GM23338 (cell line): Measurements from ENCODE around the gene GRK2. TPM values are rescaled to one million over a fixed set of nuclear protein-coding genes. Genes with fewer than 3 reads are reported as not detected.

Experiments
- ATAC-seq: fragments of 200-7000 bp; cut with Tn5 transposase; 3 replicates; pipeline ENCODE4 v1.9.1; 2020
- DNase-seq: peaks from one replicate; pipeline ENCODE4 v3.0.0-alpha.2; 2015; ENCODE audit warnings: low spot score
- H2AFZ ChIP-seq: fragments of 200-600 bp; sonication (generic); 2 replicates; pipeline ENCODE4 v1.8.0; 2016; ENCODE audit warnings: antibody characterized with exemption, mild to moderate bottlenecking, moderate library complexity
- H3F3A ChIP-seq: fragments of 200-600 bp; sonication (generic); replicated peaks from 2 replicates; pipeline ENCODE4 v1.8.0; 2017; ENCODE audit warnings: antibody characterized with exemption, mixed run types, low read depth
- H3K27ac ChIP-seq: fragments of 200-600 bp; sonication (generic); 2 replicates; pipeline ENCODE4 v1.6.1; 2016; ENCODE audit warnings: low read depth
- H3K27me3 ChIP-seq: fragments of 200-600 bp; sonication (generic); 2 replicates; pipeline ENCODE4 v1.8.0; 2016; ENCODE audit warnings: mild to moderate bottlenecking, mixed run types, moderate library complexity; ENCODE audit not compliant: insufficient read depth
- H3K36me3 ChIP-seq: fragments of 200-600 bp; sonication (generic); 2 replicates; pipeline ENCODE4 v1.8.0; 2016; ENCODE audit warnings: mild to moderate bottlenecking; ENCODE audit not compliant: insufficient read depth
- H3K4me1 ChIP-seq: fragments of 200-600 bp; sonication (generic); 2 replicates; pipeline ENCODE4 v1.8.0; 2016; ENCODE audit warnings: mild to moderate bottlenecking, moderate library complexity; ENCODE audit not compliant: insufficient read depth
- H3K4me2 ChIP-seq: fragments of 200-600 bp; sonication (generic); 2 replicates; pipeline ENCODE4 v1.7.1; 2017; ENCODE audit warnings: mixed run types
- H3K4me3 ChIP-seq: fragments of 200-600 bp; sonication (generic); 2 replicates; pipeline ENCODE4 v1.6.1; 2016; ENCODE audit warnings: mixed run types
- H3K79me2 ChIP-seq: fragments of 200-600 bp; sonication (generic); replicated peaks from 2 replicates; pipeline ENCODE4 v1.8.0; 2017; ENCODE audit warnings: mild to moderate bottlenecking; ENCODE audit not compliant: insufficient read depth
- H3K9me2 ChIP-seq: fragments of 200-600 bp; sonication (generic); 2 replicates; pipeline ENCODE4 v1.8.0; 2017; ENCODE audit not compliant: insufficient read depth
- H4K20me1 ChIP-seq: fragments of 200-600 bp; sonication (generic); replicated peaks from 2 replicates; pipeline ENCODE4 v1.8.0; 2017; ENCODE audit warnings: mild to moderate bottlenecking; ENCODE audit not compliant: insufficient read depth
- H3K27ac Mint-ChIP-seq: 2 replicates; pipeline ENCODE4 v1.8.0; 2020; ENCODE audit warnings: inconsistent platforms, mild to moderate bottlenecking, moderate library complexity, mixed read lengths
- H3K27me3 Mint-ChIP-seq: 3 replicates; pipeline ENCODE4 v1.8.0; 2022; ENCODE audit warnings: low read depth, mild to moderate bottlenecking, moderate library complexity, mixed read lengths, inconsistent platforms; ENCODE audit not compliant: insufficient read depth, poor library complexity
- H3K36me3 Mint-ChIP-seq: 3 replicates; pipeline ENCODE4 v1.8.0; 2021; ENCODE audit warnings: low read depth, mild to moderate bottlenecking, inconsistent platforms, moderate library complexity, mixed read lengths
- H3K4me1 Mint-ChIP-seq: 3 replicates; pipeline ENCODE4 v1.8.0; 2020; ENCODE audit warnings: mild to moderate bottlenecking, inconsistent platforms, mixed read lengths
- H3K4me3 Mint-ChIP-seq: 3 replicates; pipeline ENCODE4 v1.8.0; 2021; ENCODE audit warnings: moderate library complexity, mild to moderate bottlenecking, inconsistent platforms, mixed read lengths
- H3K9me3 Mint-ChIP-seq: 3 replicates; pipeline ENCODE4 v1.8.0; 2020; ENCODE audit warnings: moderate library complexity, mild to moderate bottlenecking, inconsistent platforms, mixed read lengths
- CREB1 ChIP-seq: fragments of 250-450 bp; sonication (Bioruptor Pico); IDR thresholded peaks from 2 replicates; pipeline ENCODE4 v1.5.0; 2020; ENCODE audit warnings: low read depth, mild to moderate bottlenecking, moderate library complexity
- EZH2phosphoT487 ChIP-seq: fragments of 200-600 bp; sonication (generic); IDR thresholded peaks from one replicate; pipeline ENCODE4 v1.8.1; 2018; ENCODE audit warnings: antibody characterized with exemption; ENCODE audit not compliant: unreplicated experiment
- JUNB ChIP-seq: IDR thresholded peaks from one replicate; pipeline ENCODE4 v1.6.1; 2016; ENCODE audit warnings: antibody characterized with exemption; ENCODE audit not compliant: unreplicated experiment
- NANOG ChIP-seq: IDR thresholded peaks from 2 replicates; pipeline ENCODE4 v1.6.1; 2016; ENCODE audit warnings: antibody characterized with exemption, borderline replicate concordance
- POLR2AphosphoS5 ChIP-seq: IDR thresholded peaks from 2 replicates; pipeline ENCODE4 v1.6.1; 2016; ENCODE audit warnings: antibody characterized with exemption, low read depth
- STAT1 ChIP-seq: IDR thresholded peaks from one replicate; pipeline ENCODE4 v1.6.1; 2016; ENCODE audit warnings: antibody characterized with exemption; ENCODE audit not compliant: unreplicated experiment
- ZNF114 ChIP-seq: fragments of 250-450 bp; sonication (Bioruptor Pico); IDR thresholded peaks from 2 replicates; pipeline ENCODE4 v1.5.0; 2020; ENCODE audit warnings: mild to moderate bottlenecking, moderate library complexity
- ZNF331 ChIP-seq: fragments of 250-450 bp; sonication (Bioruptor Pico); IDR thresholded peaks from 2 replicates; pipeline ENCODE4 v1.5.0; 2020; ENCODE audit warnings: low read depth, mild to moderate bottlenecking, moderate library complexity
- polyA plus RNA-seq: library from polyadenylated mRNA; unstranded; fragments of >200 nt; fragmentation: Nextera tagmentation; extraction: Ambion mirVana; gene quantifications from 2 replicates; pipeline ENCODE4 v1.2.1, GENCODE V29; 2016
- total RNA-seq: library from RNA; depleted of rRNA; stranded (reverse); fragments of >200 nt; shearing (Covaris generic); gene quantifications from 2 replicates; pipeline ENCODE4 v1.2.3, GENCODE V29; 2014
- TF ChIP-seq, protein P1 (sequence below): IDR thresholded peaks from 2 replicates; pipeline ENCODE4 v1.6.1; 2016; ENCODE audit warnings: antibody characterized with exemption
- TF ChIP-seq, protein P2 (sequence below): fragments of 250-450 bp; sonication (Bioruptor Pico); IDR thresholded peaks from 2 replicates; pipeline ENCODE4 v1.5.0; 2020; ENCODE audit warnings: mild to moderate bottlenecking, moderate library complexity

GRK2 gene
- total and polyA plus RNA-seq, 2 experiments from 2014 or later = 19.5 to 72.5 TPM

DNA sequence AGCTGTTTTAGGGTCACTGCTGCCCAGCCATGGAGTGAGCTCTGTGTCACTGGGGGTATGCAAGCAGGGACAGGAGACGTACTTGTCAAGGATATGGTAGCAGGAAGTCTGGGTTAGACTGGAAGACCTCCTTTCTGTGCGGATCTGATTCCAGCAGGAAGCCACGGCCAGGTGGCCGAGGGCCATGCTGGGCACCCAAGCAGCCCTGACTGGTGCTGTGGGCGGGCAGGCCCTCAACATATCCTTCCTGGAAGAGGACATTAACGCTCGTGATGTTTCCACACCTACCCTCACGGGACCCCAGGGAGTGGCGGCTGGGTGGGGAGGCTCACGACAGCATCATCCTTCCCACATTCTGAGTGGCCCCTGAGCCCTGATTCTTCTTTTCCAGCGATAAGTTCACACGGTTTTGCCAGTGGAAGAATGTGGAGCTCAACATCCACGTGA lies 14.1 kb downstream of the GRK2 start:
- H2AFZ ChIP-seq = no peak overlapping the region
- ATAC-seq (no peak), DNase-seq (no peak)
- H3K4me2 ChIP-seq = no peak overlapping the region
- no peaks in the 10 kb centered on the region for H3K27me3 ChIP-seq
- Mint-ChIP-seq H3K36me3 (peaks cover 34% of the 10 kb centered on the region), H3K9me3 (no peaks in the 10 kb centered on the region), H3K27me3 (peaks cover 7% of the 10 kb centered on the region), H3K27ac (no peak overlapping the region), H3K4me1 (peaks cover 25% of the 10 kb centered on the region), H3K4me3 (no peak overlapping the region)
- H3K27ac ChIP-seq = no peak overlapping the region
- H3K79me2 ChIP-seq = peaks cover 11% of the 10 kb centered on the region; the same call in 1 of the 2 replicates
- peaks cover 11% of the 10 kb centered on the region for H3F3A ChIP-seq
- no peak overlapping the region for H3K4me3 ChIP-seq
- no peaks in the 10 kb centered on the region for H3K9me2 ChIP-seq
- TF ChIP-seq EZH2phosphoT487 = no peak
- TF ChIP-seq, protein P1, sequence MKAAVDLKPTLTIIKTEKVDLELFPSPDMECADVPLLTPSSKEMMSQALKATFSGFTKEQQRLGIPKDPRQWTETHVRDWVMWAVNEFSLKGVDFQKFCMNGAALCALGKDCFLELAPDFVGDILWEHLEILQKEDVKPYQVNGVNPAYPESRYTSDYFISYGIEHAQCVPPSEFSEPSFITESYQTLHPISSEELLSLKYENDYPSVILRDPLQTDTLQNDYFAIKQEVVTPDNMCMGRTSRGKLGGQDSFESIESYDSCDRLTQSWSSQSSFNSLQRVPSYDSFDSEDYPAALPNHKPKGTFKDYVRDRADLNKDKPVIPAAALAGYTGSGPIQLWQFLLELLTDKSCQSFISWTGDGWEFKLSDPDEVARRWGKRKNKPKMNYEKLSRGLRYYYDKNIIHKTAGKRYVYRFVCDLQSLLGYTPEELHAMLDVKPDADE = no peak
- no peak for TF ChIP-seq POLR2AphosphoS5
- TF ChIP-seq ZNF114 (CRISPR knock-in tag) = no peak
- no peak for TF ChIP-seq CREB1 (CRISPR knock-in tag)
- no peak for TF ChIP-seq JUNB
- no peak for TF ChIP-seq NANOG
- no peak for TF ChIP-seq STAT1
- no peak for TF ChIP-seq ZNF331 (CRISPR knock-in tag)
- TF ChIP-seq, protein P2, sequence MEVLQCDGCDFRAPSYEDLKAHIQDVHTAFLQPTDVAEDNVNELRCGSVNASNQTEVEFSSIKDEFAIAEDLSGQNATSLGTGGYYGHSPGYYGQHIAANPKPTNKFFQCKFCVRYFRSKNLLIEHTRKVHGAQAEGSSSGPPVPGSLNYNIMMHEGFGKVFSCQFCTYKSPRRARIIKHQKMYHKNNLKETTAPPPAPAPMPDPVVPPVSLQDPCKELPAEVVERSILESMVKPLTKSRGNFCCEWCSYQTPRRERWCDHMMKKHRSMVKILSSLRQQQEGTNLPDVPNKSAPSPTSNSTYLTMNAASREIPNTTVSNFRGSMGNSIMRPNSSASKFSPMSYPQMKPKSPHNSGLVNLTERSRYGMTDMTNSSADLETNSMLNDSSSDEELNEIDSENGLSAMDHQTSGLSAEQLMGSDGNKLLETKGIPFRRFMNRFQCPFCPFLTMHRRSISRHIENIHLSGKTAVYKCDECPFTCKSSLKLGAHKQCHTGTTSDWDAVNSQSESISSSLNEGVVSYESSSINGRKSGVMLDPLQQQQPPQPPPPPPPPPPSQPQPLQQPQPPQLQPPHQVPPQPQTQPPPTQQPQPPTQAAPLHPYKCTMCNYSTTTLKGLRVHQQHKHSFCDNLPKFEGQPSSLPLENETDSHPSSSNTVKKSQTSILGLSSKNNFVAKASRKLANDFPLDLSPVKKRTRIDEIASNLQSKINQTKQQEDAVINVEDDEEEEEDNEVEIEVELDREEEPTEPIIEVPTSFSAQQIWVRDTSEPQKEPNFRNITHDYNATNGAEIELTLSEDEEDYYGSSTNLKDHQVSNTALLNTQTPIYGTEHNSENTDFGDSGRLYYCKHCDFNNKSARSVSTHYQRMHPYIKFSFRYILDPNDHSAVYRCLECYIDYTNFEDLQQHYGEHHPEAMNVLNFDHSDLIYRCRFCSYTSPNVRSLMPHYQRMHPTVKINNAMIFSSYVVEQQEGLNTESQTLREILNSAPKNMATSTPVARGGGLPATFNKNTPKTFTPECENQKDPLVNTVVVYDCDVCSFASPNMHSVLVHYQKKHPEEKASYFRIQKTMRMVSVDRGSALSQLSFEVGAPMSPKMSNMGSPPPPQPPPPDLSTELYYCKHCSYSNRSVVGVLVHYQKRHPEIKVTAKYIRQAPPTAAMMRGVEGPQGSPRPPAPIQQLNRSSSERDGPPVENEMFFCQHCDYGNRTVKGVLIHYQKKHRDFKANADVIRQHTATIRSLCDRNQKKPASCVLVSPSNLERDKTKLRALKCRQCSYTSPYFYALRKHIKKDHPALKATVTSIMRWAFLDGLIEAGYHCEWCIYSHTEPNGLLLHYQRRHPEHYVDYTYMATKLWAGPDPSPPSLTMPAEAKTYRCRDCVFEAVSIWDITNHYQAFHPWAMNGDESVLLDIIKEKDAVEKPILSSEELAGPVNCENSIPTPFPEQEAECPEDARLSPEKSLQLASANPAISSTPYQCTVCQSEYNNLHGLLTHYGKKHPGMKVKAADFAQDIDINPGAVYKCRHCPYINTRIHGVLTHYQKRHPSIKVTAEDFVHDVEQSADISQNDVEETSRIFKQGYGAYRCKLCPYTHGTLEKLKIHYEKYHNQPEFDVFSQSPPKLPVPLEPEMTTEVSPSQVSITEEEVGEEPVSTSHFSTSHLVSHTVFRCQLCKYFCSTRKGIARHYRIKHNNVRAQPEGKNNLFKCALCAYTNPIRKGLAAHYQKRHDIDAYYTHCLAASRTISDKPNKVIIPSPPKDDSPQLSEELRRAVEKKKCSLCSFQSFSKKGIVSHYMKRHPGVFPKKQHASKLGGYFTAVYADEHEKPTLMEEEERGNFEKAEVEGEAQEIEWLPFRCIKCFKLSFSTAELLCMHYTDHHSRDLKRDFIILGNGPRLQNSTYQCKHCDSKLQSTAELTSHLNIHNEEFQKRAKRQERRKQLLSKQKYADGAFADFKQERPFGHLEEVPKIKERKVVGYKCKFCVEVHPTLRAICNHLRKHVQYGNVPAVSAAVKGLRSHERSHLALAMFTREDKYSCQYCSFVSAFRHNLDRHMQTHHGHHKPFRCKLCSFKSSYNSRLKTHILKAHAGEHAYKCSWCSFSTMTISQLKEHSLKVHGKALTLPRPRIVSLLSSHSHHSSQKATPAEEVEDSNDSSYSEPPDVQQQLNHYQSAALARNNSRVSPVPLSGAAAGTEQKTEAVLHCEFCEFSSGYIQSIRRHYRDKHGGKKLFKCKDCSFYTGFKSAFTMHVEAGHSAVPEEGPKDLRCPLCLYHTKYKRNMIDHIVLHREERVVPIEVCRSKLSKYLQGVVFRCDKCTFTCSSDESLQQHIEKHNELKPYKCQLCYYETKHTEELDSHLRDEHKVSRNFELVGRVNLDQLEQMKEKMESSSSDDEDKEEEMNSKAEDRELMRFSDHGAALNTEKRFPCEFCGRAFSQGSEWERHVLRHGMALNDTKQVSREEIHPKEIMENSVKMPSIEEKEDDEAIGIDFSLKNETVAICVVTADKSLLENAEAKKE (CRISPR knock-in tag) = no peak
- H3K36me3 ChIP-seq = peaks cover 7% of the 10 kb centered on the region
- H4K20me1 ChIP-seq = no peaks in the 10 kb centered on the region; the same call in 1 of the 2 replicates
- H3K4me1 ChIP-seq = peaks cover 12% of the 10 kb centered on the region; the same call in 1 of the 2 replicates
